ENCODE results near the gene UBXN1.
A peak's percentile ranks its signal among the peaks of the same experiment; 100 is the strongest.
"Not testable (repeated sequence)": the region's sequence is repeated elsewhere in the genome, so short reads cannot be mapped to it uniquely, and the experiment has no call there.

The UBXN1 gene

GRCh38 chr11:62708392-62708791 is 29.5 kb upstream of the UBXN1 start:
- DNase-seq: no peak

DNA sequence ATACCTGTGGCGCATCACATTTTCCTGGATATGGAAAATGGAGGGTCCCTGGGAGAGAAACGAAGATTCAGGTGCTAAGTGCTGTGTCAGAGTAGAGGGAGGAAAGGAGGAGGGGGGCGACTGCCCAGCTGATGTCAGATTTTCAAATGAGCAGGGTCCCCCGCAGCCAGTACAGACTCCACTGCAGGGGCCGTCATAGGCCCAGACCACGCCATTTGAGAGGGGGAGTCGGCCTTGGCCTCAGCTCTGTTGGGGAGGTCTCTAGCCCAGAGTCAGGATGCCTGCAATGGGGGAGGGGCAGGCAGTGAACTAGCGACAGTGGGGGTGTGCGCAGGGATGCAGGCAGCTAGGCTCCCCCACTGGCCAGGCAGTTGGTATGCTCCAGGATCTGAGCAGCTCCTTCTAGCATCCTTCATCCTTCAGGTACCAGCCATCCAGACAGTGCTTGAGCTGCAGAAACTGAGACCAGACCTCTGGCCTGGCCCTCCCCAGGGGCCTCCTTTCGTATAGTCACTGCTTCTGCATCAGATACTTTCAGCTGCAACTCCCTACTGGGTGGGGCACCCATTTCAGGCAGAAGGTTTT is 28.5 kb upstream of the UBXN1 start, which contains the start of the genes BSCL2 and GNG3:
TSS of gene BSCL2 (minus strand) at position 148 of the 585 bp plus-strand sequence. CDS start 229 bp downstream, outside the sequence.
TSS of gene GNG3 (plus strand) at position 400 of the 585 bp plus-strand sequence. CDS start 620 bp downstream, outside the sequence.
- DNase-seq: no peak

DNA sequence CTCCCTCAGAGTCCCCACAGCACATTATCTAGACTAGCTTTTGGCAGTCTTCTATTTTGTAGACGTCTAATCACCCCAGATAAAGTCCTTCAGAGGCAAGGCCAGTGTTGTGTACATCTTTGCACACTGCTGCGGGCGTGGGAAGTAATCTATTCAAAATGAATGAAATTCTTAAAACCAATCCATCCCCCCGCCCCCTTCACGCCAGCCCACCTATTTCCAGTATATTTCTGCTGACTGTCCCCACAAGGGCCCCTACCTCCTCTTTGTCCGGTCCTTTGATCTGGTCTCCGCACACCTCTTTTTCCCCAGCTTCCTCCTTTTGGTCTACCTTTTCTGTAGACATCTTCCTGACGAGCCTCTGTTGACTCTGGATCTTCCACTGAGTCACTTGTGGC is 28.0 kb upstream of the UBXN1 start:
- no peak for DNase-seq

DNA sequence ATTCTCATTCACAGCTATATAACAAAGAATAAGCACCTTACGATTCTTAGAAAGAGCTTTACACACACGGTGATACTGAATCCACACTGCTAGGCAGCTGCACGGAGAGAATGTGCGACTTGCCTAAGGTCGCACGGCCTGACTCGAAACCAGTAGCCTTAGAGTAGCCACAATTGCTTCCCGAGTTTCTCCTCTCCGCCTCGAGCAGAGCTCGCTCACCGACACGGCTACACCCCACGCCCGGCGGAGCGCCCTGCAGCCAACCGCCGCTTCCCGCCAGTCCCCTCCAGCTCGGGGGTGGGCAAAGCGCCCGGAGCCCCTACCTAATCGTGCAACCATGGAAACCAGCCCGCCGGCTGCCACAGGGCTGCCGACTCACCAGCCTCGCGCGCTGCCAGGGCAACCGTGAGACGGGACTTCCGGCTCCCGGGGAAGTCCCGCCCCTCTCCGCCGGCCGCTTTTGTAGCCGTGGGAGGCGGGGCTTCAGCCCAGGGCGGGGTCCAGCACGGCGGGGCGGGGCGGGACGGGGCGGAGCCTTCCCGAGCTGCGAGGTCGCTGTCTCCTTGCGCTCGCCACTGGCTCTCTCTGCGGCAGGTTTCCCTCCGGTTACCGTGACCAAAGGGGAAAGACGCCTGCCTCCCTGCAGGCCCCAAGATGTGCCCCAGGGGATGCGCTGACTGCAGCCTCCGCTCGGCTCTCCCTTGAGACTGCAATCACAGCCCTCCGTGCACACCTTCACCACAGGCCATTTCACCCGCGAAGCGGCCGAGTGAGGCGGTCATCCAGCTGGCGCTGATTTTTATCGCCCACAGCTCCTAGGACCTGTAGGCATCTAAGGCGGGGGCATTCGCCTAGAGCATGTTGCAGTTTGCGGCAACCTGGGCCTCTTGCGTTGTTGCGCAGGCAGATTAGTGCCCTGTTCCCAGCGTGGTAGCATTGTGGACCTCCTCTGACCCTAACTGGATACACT is 27.3 kb upstream of the UBXN1 start:
- DNase-seq: peak; percentile 95

GRCh38 chr11:62705413-62705812 is 26.5 kb upstream of the UBXN1 start:
- DNase-seq: no peak

GRCh38 chr11:62703921-62704320 is 25.0 kb upstream of the UBXN1 start:
- not testable (repeated sequence) for DNase-seq

DNA sequence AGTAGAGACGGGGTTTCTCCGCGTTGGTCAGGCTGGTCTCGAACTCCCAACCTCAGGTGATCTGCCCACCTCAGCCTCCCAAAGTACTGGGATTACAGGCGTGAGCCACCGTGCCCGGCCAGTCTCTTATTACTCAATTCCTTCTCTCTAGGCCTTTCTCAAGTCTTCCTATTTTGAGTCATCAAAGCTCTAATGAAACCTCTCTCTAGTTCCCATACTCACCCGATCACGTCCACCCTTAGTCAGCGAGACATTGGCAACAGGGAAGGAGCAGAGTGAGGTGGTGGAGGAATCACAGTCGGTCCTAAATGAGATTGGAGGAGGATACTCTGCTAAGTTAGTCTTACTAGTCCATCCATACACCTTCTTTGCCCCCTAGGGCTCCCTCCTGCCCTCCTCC is 23.4 kb upstream of the UBXN1 start:
- DNase-seq: no peak

DNA sequence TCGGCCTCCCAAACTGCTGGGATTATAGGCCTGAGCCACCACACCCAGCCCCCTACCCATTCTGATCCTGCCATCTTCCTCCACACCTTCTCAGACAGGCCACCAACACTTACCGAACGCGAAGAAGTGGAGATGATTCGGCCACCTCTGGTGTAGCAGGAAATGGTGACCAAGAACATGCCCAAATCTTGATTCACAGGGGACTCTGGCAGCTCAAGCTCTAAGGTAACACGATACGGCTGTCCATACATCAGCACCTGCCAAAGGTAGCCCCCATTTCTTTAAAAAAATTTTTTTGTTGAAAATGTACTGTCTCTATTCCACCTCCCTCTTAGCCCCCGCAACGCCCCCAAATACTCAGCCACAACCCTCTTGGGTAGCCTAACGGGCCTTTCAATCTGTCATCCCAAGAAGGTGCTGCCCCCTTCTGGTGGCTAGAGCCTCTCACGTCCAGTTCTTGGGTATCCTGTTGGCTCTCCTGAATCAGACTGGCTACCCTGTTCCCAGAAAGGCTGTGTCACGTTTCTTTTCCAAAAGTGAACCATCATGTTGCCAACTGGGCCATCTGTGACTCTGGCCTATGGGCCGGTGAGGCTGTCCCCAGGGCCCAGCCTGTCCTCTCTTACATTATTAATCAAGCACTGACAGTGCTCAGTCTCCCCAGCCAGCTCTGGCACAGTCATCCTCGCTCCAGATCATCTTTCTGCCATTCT is 15.7 kb upstream of the UBXN1 start:
- DNase-seq: peak; percentile 77

DNA sequence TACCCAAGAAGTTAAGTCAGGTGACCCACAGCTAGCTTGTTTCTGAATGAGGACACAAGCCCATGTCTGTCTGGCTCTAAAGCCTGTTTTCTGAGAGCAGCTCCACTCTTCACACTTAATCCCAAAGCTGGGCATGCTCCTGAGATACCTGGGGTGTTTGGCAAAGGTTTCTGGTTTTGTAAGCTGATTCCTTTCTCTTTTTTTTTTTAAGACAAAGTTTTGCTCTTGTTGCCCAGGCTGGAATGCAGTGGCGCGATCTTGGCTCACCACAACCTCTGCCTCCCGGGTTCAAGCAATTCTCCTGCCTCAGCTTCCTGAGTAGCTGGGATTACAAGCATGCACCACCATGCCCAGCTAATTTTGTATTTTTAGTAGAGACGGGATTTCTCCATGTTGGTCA is 14.8 kb upstream of the UBXN1 start:
- not testable (repeated sequence) for DNase-seq

DNA sequence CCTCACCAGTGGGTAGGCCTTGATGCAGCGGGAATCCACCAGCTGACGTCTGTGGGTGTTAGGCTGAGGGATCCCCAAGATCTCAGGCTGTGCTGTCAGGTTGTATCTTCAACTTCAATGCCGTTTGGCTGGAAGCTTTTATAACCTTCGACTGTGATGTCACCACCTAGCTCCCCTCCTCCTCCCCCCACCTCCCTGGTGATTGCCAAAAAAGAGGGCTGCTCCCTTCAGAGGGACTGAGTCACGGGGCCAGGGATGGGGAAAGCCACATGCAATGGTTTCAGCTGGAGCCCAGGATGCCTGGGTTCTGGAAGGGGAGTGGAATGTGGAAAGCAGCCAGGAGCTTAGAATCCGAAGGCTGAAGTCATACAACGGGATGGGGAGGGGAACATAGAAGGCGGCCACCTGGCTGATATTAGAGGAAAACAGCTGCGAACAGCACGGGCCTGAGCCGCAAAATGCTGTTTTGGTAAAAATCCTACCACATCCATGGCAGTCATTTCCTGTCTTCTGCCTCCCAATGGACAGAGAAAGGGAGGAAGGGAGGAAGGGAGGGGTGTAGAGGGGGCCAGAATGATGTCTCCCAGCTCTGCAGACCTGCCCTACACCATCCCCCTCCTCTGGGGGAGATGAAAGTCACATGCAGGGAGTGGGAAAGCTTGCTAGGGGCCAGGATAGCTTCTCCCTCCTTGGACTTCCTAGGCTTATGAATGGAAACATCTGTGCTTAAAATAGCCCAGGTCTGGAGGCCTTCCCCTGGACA is 10.7 kb upstream of the UBXN1 start, which contains the start of gene LRRN4CL:
TSS of gene LRRN4CL (minus strand) at position 110 of the 763 bp plus-strand sequence. CDS start 1,022 bp downstream, outside the sequence.
- DNase-seq: peak; percentile 93

GRCh38 chr11:62688491-62688890 is 9.6 kb upstream of the UBXN1 start:
- no peak for DNase-seq

- DNase-seq: no peak
Observed at GRCh38 chr11:62687508-62688396, 8.9 kb upstream of the UBXN1 start.

DNA sequence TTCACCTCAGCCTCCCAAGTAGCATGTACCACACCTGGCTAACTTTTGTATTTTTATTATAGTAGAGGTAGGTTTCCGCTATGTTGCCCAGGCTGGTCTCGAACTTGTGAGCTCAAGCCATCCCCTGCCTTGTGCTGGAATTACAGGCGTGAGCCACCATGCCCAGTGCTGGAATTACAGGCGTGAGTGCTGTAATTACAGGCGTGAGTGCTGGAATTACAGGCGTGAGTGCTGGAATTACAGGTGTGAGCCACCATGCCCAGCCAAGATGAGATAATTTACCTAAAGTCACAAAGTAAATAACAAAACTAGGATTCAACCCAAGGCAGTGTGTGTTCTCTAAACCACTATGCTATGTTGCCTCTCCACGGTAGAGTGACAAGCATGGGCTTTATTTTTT is 3.6 kb upstream of the UBXN1 start:
- DNase-seq: no peak

DNA sequence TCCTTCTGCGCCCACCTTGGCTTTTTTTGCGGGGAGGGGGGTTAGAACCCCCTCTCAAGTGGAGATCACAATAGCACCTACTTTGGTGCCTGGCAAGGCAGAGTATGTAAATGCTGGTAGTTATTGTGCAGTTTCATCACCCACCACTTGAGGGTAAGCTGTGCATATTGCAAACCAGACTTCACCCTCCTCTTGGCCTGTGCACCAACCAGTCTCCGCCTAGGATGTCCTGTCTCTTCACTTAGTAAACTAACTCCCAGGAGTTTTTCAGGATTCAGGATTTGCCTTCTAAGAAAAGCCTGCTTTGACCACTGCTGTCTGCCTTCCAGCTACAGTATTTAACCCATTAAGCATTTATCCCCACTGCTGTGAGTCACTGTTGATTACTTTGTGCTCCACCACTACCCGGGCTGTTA is 2.0 kb upstream of the UBXN1 start:
- DNase-seq: peak; percentile 77

DNA sequence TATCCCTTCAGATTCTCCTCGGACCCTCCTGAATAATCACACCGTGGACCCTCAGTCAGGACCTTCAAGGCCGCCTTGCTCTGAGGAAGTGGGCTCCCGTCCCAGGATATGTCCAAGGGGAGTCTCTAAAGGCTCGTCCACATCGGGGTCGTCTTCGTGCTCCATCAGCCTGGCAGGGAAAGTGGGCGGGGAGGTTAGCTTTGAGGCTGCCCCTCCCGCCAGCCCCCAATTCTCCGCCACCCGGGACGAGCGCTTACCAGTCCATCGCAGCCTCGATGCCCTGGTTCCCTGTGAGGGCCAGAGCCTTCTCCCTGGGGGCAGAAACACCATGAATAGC is 472 bp downstream of the UBXN1 start:
- no peak for DNase-seq

GRCh38 chr11:62677714-62678113 is 1.2 kb downstream of the UBXN1 start:
- no peak for DNase-seq

DNA sequence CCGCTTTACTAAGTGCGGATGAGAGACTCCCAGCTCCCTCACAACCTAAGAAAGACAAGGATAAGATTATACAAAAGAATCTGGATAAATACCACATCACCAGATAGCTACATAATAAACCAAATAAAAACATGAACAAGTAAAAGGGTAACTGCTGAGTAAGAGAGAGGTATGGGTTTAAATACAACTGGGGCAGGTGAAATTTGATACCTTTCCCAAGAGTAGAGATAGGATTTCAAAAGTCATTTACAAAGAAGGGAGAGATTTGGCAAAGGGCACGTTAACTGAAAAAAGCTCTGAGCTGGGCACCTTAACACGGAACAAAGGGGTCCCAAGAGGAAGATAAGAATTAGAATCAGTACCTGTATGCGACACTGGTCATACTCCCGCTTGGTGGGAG is 1.7 kb downstream of the UBXN1 start:
- no peak for DNase-seq

DNA sequence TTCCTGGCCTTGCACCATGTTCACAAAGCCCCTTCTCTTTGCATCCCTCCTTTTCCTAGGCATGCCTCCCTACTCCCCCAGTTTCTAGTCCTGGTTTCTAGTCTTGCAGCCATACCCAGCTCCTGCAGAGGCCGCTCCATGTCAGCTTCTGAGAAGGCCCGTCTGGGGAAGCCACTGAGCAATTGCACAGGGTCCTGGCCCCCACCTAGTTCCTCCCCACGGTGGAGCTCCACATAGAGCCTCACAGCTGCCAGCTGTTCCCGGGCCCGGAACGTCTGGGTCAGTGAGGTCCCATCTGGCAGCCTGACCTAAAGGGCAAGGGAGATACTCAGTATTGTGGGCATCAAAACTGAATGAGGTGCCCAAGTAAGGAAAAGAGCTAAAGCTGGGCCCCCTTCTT is 2.2 kb downstream of the UBXN1 start:
- no peak for DNase-seq

DNA sequence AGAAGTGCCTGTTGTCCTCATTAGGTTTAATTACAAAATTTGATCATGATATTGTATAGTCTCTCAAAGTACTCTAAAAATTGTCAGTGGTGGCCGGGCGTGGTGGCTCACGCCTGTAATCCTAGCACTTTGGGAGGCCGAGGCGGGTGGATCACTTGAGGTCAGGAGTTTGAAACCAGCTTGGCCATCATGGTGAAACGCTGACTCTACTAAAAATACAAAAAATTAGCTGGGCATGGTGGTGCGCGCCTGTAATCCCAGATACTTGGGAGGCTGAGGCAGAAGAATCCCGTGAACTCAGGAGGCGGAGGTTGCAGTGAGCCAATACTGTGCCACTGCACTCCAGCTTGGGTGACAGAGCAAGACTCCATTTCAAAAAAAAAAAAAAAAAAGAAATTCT is 3.5 kb downstream of the UBXN1 start:
- not testable (repeated sequence) for DNase-seq

DNA sequence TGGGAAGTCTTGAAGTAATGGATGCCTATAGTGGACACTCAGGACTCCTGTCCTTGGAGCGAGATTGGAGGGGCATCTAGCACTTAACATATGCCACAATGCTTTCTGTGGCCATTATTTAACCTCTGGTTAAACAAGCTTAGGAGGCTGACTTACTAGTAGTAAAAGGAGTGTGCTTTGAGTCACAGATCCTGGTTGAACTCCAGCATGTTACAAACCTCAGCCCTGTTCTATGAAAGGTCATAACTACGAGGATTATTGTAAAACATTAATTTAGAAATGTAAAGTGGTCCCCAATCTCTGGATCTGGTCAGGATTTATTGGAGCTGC is 5.7 kb downstream of the UBXN1 start:
- DNase-seq: no peak

- DNase-seq: peak; percentile 85
Observed at GRCh38 chr11:62671608-62672389, 7.1 kb downstream of the UBXN1 start, which contains the start of the genes LBHD1 and UQCC3. Gene LBHD1 (minus strand): TSS chr11:62672267. CDS start chr11:62670031, 2,236 bp downstream. Gene UQCC3 (plus strand): TSS chr11:62671673. CDS start chr11:62671746, 73 bp downstream.

Data from EL (cell line).